Heart left ventricle (tissue), 16 donors: ENCODE results near the gene FADS2. TPM values are rescaled to one million over a fixed set of nuclear protein-coding genes. Genes with fewer than 3 reads are reported as not detected.

Source experiments
- ATAC-seq, 4 donors: fragments of 200-7000 bp; cut with Tn5 transposase; one replicate each; pipeline ENCODE4 v1.9.1; 2020 to 2022; ENCODE audit warnings: moderate library complexity in 4 of 4, mild to moderate bottlenecking in 3 of 4, moderate number of reproducible peaks in 1 of 4
- DNase-seq, 5 donors: peaks; one replicate each; pipeline ENCODE4 v3.0.0-alpha.2; 2020
- H3K27ac ChIP-seq, 12 donors: fragments of 200-600 bp; sonication (generic) in 4 of 12; one replicate each; pipeline versions ENCODE4 v1.5.0 to v1.8.0; 2016 to 2022; ENCODE audit warnings: mild to moderate bottlenecking in 2 of 12
- H3K27me3 ChIP-seq, 9 donors: fragments of 200-600 bp; sonication (generic) in 2 of 9; one replicate each; pipeline versions ENCODE4 v1.5.1 to v1.8.0; 2016 to 2022; ENCODE audit warnings: mild to moderate bottlenecking in 3 of 9
- H3K36me3 ChIP-seq, 9 donors: fragments of 200-600 bp; sonication (generic) in 2 of 9; one replicate each; pipeline versions ENCODE4 v1.5.0 to v1.8.0; 2018 to 2022; ENCODE audit warnings: mild to moderate bottlenecking in 2 of 9
- H3K4me1 ChIP-seq, 12 donors: fragments of 200-600 bp; sonication (generic) in 4 of 12; one replicate each; pipeline versions ENCODE4 v1.5.0 to v1.8.0; 2016 to 2022; ENCODE audit warnings: mild to moderate bottlenecking in 3 of 12
- H3K4me3 ChIP-seq, 12 donors: fragments of 200-600 bp; sonication (generic) in 4 of 12; one replicate each; pipeline versions ENCODE4 v1.5.0 to v1.8.0; 2017 to 2022; ENCODE audit warnings: mild to moderate bottlenecking in 9 of 12, moderate library complexity in 4 of 12
- H3K9me3 ChIP-seq, 12 donors: fragments of 200-600 bp; sonication (generic) in 4 of 12; one replicate each; pipeline versions ENCODE4 v1.5.0 to v1.8.0; 2016 to 2022; ENCODE audit warnings: mild to moderate bottlenecking in 1 of 12
- CTCF ChIP-seq, 12 donors: fragments of 200-600 bp; sonication (generic) in 4 of 12; IDR thresholded peaks; one replicate each; pipeline versions ENCODE4 v1.5.0 to v1.8.0; 2018 to 2022; ENCODE audit warnings: antibody characterized with exemption in 12 of 12, mild to moderate bottlenecking in 5 of 12
- POLR2A ChIP-seq, 2 donors: fragments of 450-650 bp; IDR thresholded peaks; one replicate each; pipeline ENCODE4 v1.6.1; 2017; ENCODE audit warnings: antibody characterized with exemption in 2 of 2, mild to moderate bottlenecking in 2 of 2, moderate library complexity in 2 of 2
- WGBS, 4 donors: extraction: QIAGEN DNeasy Blood & Tissue Kit in 2 of 4; methylation state at CpG; one replicate each; pipeline versions ENCODE4 v1.1.5 to v1.1.7; 2013 to 2018; 5-methylcytosine and 5-hydroxymethylcytosine counted together
- intact Hi-C, 10 donors: fragments of 100-400 bp; cut with DNase I; formaldehyde crosslinking; loops; one replicate each; pipeline versions ENCODE4 v1.11.1 to v1.14.2; 2022
- polyA plus RNA-seq, 2 donors: library from polyadenylated mRNA; stranded (reverse); fragments of 200-250 nt; gene quantifications; one replicate each; pipeline ENCODE4 v1.2.3, GENCODE V29; 2013
- total RNA-seq, 9 donors: library from RNA; depleted of rRNA in 2 of 9; stranded (reverse); fragments of >200 nt in 2 of 9; fragmentation: NEBNext Ultra II Directional in 3 of 9; extraction: Animal tissue kit (Norgen Biotek cat#: 25700) in 3 of 9; gene quantifications; one replicate each; pipeline versions ENCODE4 v1.1.0 to v1.2.4, GENCODE V29; 2016 to 2023
- donor health status: ischemic (EF 13 %, LVEDD 7.1; RV severe dilation, severe dysfunction).
- donor health status: healthy with polysubstance abuse.
- donor health status: DM: no; HTN: yes; CAD: no.
- donor health status: DM: no; HTN: no; CAD: no.
- donor health status: ischemic (EF 25% LVEDD 6.9; RV normal size, moderate dysfunction).
- donor health status: ischemic (EF 25% LVEDD 5.7; RV mildly dilated, moderate dysfunction).
- donor health status: healthy.
- donor health status: DM: yes; HTN: yes; CAD: no.
- donor health status: ischemic (EF 35%, LVEDD 5.7; RV mildly dilated, moderate dysfunction).
- donor health status: nonischemic (EF 11% LVEDD 7.7; RV severe dilation, severe dysfunction).
- donor health status: DM: yes; HTN: yes; CAD: no.
- donor health status: PGD.
- donor health status: ischemic (EF 29% LVEDD 5.4; RV normal size, mild dysfunction).
- donor health status: nonischemic (EF 23%, LVEDD 6.1; RV moderate dilation, normal function).

FADS2 gene
- total and polyA plus RNA-seq, 11 donors = 2.6 to 43.6 (median 19.2) TPM

GRCh38 chr11:61838921-61839320 lies 10.8 kb downstream of the FADS2 start:
- ATAC-seq = no peak
- 87 to 98% (median 90%) methylated on average over 10 of the region's 10 CpGs for WGBS, 4 donors
- intact Hi-C loops = no loop called here
- Histone ChIP-seq H3K9me3 (no peaks in the 10 kb centered on the region), H3K4me3 (no peak overlapping the region), H3K27me3 (no peaks in the 10 kb centered on the region), H3K36me3 (peaks cover 0 to 54% (median 38%) of the 10 kb centered on the region in 9 donors), H3K4me1 (peaks cover 0 to 37% (median 22%) of the 10 kb centered on the region in 12 donors), H3K27ac (no peak overlapping the region)
- DNase-seq = peak in 2 of 5 donors; percentile 14 to 23
- TF ChIP-seq POLR2A (IDR thresholded peaks at IDR 0.05) (no peak), CTCF (IDR thresholded peaks at IDR 0.05) (no peak)

- WGBS, 4 donors = 93 to 98% (median 97%) methylated on average over 2 of the region's 2 CpGs
These were observed 11.6 kb downstream of the FADS2 start for GRCh38 chr11:61839742-61840141.

GRCh38 chr11:61840371-61840770 lies 12.3 kb downstream of the FADS2 start:
- Histone ChIP-seq H3K4me1 (peaks cover 0 to 24% (median 8%) of the 10 kb centered on the region in 12 donors), H3K9me3 (no peaks in the 10 kb centered on the region), H3K36me3 (peaks cover 0 to 67% (median 48%) of the 10 kb centered on the region in 9 donors), H3K27me3 (no peaks in the 10 kb centered on the region), H3K27ac (no peak overlapping the region), H3K4me3 (no peak overlapping the region)
- intact Hi-C loops = no loop called here
- no peak for ATAC-seq
- DNase-seq = peak in 2 of 5 donors; percentile 8 to 12
- 91 to 96% (median 95%) methylated on average over 7 of the region's 7 CpGs for WGBS, 4 donors
- TF ChIP-seq CTCF (IDR thresholded peaks at IDR 0.05) (no peak), POLR2A (IDR thresholded peaks at IDR 0.05) (no peak)

More at GRCh38 chr11:61839742-61840141, 11.6 kb downstream of the FADS2 start:
- DNase-seq (no peak), ATAC-seq (no peak)
- H3K4me3 ChIP-seq = no peak overlapping the region
- peaks cover 0 to 30% (median 14%) of the 10 kb centered on the region in 12 donors for H3K4me1 ChIP-seq
- intact Hi-C loops = no loop called here
- TF ChIP-seq POLR2A (IDR thresholded peaks at IDR 0.05) (no peak), CTCF (IDR thresholded peaks at IDR 0.05) (no peak)
- H3K27ac ChIP-seq = no peak overlapping the region
- H3K27me3 ChIP-seq = no peaks in the 10 kb centered on the region
- H3K36me3 ChIP-seq = peaks cover 0 to 62% (median 46%) of the 10 kb centered on the region in 9 donors
- no peaks in the 10 kb centered on the region for H3K9me3 ChIP-seq

- intact Hi-C loops = no loop called here
- TF ChIP-seq CTCF (IDR thresholded peaks at IDR 0.05) (no peak), POLR2A (IDR thresholded peaks at IDR 0.05) (no peak)
- peak; percentile 71 to 78 (median 75) for ATAC-seq
- Histone ChIP-seq H3K4me3 (no peak overlapping the region), H3K9me3 (no peaks in the 10 kb centered on the region), H3K27ac (peak overlapping the region in 10 of 12 donors; percentile 5 to 79 (median 51)), H3K27me3 (no peaks in the 10 kb centered on the region), H3K36me3 (peaks cover 0 to 79% (median 48%) of the 10 kb centered on the region in 9 donors), H3K4me1 (peaks cover 0 to 14% (median 2%) of the 10 kb centered on the region in 12 donors)
- peak in 3 of 5 donors; percentile 45 to 66 (median 46) for DNase-seq
- 53 to 71% (median 65%) methylated on average over 11 to 12 of the region's 12 CpGs for WGBS, 4 donors
These were observed 13.8 kb downstream of the FADS2 start for GRCh38 chr11:61841636-61842527.
